Transverse colon (tissue), 4 donors: ENCODE results near the gene BAHCC1.

Experiments
- POLR2AphosphoS5 ChIP-seq, 3 donors: sonication (generic); formaldehyde crosslinking; IDR thresholded peaks; one replicate each; pipeline ENCODE4 v1.6.1; 2016; ENCODE audit warnings: antibody characterized with exemption in 3 of 3
- TF ChIP-seq, protein P1 (sequence below), 5 experiments: fragments of 200-600 bp in 3 of 5; fragments of 450-650 bp in 2 of 5; sonication (generic) in 3 of 5; IDR thresholded peaks; 1 replicate in 2 of 5; 2 replicates in 3 of 5; pipeline ENCODE4 v1.5.1; 2016 to 2017; ENCODE audit warnings: antibody characterized with exemption in 5 of 5, inconsistent platforms in 3 of 5, mild to moderate bottlenecking in 2 of 5, moderate library complexity in 1 of 5

- TF ChIP-seq POLR2AphosphoS5 (IDR thresholded peaks at IDR 0.05): no peak
- TF ChIP-seq, protein P1, sequence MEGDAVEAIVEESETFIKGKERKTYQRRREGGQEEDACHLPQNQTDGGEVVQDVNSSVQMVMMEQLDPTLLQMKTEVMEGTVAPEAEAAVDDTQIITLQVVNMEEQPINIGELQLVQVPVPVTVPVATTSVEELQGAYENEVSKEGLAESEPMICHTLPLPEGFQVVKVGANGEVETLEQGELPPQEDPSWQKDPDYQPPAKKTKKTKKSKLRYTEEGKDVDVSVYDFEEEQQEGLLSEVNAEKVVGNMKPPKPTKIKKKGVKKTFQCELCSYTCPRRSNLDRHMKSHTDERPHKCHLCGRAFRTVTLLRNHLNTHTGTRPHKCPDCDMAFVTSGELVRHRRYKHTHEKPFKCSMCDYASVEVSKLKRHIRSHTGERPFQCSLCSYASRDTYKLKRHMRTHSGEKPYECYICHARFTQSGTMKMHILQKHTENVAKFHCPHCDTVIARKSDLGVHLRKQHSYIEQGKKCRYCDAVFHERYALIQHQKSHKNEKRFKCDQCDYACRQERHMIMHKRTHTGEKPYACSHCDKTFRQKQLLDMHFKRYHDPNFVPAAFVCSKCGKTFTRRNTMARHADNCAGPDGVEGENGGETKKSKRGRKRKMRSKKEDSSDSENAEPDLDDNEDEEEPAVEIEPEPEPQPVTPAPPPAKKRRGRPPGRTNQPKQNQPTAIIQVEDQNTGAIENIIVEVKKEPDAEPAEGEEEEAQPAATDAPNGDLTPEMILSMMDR (IDR thresholded peaks at IDR 0.05): no peak
These were observed 84.2 kb downstream of the BAHCC1 start for GRCh38 chr17:81479175-81480071.
